Measurements from ENCODE around the gene CYP2J2. TPM values are rescaled to one million over a fixed set of nuclear protein-coding genes. Genes with fewer than 3 reads are reported as not detected.

The CYP2J2 gene
- total RNA-seq, 2 experiments from 2014 or later: not detected

GRCh38 chr1:59903141-59903754 is 23.3 kb downstream of the CYP2J2 start:
- Histone ChIP-seq H4K20me1 (ENCODE audit: insufficient read depth, low read length) (no peaks in the 10 kb centered on the region), H3K4me2 (ENCODE audit: low read length) (no peak overlapping the region), H3K79me2 (ENCODE audit: insufficient read depth, low read depth, low read length) (no peaks in the 10 kb centered on the region), H3K9me3 (ENCODE audit: low read length) (no peaks in the 10 kb centered on the region), H2AFZ (ENCODE audit: low read length) (no peak overlapping the region), H3K9me2 (ENCODE audit: insufficient read depth, low read length) (no peaks in the 10 kb centered on the region), H3K4me1 (ENCODE audit: insufficient read depth, low read length, poor library complexity, severe bottlenecking) (no peaks in the 10 kb centered on the region), H3K36me3 (ENCODE audit: insufficient read depth, low read length) (no peaks in the 10 kb centered on the region), H3K27ac (ENCODE audit: low read depth, low read length, poor library complexity, severe bottlenecking) (no peak overlapping the region), H3K4me3 (ENCODE audit: low read depth, low read length, poor library complexity, severe bottlenecking) (no peak overlapping the region)
- no TSS peak for BruUV-seq (replicated peaks)
- intact Hi-C loops (cut with micrococcal nuclease; ENCODE audit: unreplicated experiment): no loop called here
- POLR2A ChIA-PET: no interaction called here
- no peak for DNase-seq (ENCODE audit: low spot score)
- TF ChIP-seq EZH2phosphoT487 (IDR thresholded peaks at IDR 0.05; ENCODE audit: borderline replicate concordance, low read depth, low read length): no peak
- TF ChIP-seq, protein P1, sequence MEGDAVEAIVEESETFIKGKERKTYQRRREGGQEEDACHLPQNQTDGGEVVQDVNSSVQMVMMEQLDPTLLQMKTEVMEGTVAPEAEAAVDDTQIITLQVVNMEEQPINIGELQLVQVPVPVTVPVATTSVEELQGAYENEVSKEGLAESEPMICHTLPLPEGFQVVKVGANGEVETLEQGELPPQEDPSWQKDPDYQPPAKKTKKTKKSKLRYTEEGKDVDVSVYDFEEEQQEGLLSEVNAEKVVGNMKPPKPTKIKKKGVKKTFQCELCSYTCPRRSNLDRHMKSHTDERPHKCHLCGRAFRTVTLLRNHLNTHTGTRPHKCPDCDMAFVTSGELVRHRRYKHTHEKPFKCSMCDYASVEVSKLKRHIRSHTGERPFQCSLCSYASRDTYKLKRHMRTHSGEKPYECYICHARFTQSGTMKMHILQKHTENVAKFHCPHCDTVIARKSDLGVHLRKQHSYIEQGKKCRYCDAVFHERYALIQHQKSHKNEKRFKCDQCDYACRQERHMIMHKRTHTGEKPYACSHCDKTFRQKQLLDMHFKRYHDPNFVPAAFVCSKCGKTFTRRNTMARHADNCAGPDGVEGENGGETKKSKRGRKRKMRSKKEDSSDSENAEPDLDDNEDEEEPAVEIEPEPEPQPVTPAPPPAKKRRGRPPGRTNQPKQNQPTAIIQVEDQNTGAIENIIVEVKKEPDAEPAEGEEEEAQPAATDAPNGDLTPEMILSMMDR (conservative IDR thresholded peaks at IDR 0.05; ENCODE audit: low read length): peak; percentile 52
- CTCF ChIA-PET (ENCODE audit: unreplicated experiment): no interaction called here

GRCh38 chr1:59901770-59902388 is 24.7 kb downstream of the CYP2J2 start:
- Histone ChIP-seq H3K27ac (ENCODE audit: low read depth, low read length, poor library complexity, severe bottlenecking) (no peak overlapping the region), H3K4me2 (ENCODE audit: low read length) (no peak overlapping the region), H3K9me3 (ENCODE audit: low read length) (no peaks in the 10 kb centered on the region), H2AFZ (ENCODE audit: low read length) (no peak overlapping the region), H3K36me3 (ENCODE audit: insufficient read depth, low read length) (no peaks in the 10 kb centered on the region), H4K20me1 (ENCODE audit: insufficient read depth, low read length) (no peaks in the 10 kb centered on the region), H3K79me2 (ENCODE audit: insufficient read depth, low read depth, low read length) (no peaks in the 10 kb centered on the region), H3K9me2 (ENCODE audit: insufficient read depth, low read length) (no peaks in the 10 kb centered on the region), H3K4me1 (ENCODE audit: insufficient read depth, low read length, poor library complexity, severe bottlenecking) (no peaks in the 10 kb centered on the region), H3K4me3 (ENCODE audit: low read depth, low read length, poor library complexity, severe bottlenecking) (no peak overlapping the region)
- no peak for DNase-seq (ENCODE audit: low spot score)
- intact Hi-C loops (cut with micrococcal nuclease; ENCODE audit: unreplicated experiment): no loop called here
- ChIA-PET CTCF (ENCODE audit: unreplicated experiment) (no interaction called here), POLR2A (no interaction called here)
- BruUV-seq (replicated peaks): no TSS peak
- no peak for TF ChIP-seq EZH2phosphoT487 (IDR thresholded peaks at IDR 0.05; ENCODE audit: borderline replicate concordance, low read depth, low read length)
- TF ChIP-seq, protein P1 (conservative IDR thresholded peaks at IDR 0.05; ENCODE audit: low read length): no peak

- ChIA-PET CTCF (ENCODE audit: unreplicated experiment) (no interaction called here), POLR2A (no interaction called here)
- Histone ChIP-seq H3K27ac (ENCODE audit: low read depth, low read length, poor library complexity, severe bottlenecking) (no peak overlapping the region), H3K4me1 (ENCODE audit: insufficient read depth, low read length, poor library complexity, severe bottlenecking) (no peaks in the 10 kb centered on the region), H3K9me3 (ENCODE audit: low read length) (no peaks in the 10 kb centered on the region), H3K36me3 (ENCODE audit: insufficient read depth, low read length) (no peaks in the 10 kb centered on the region), H3K9me2 (ENCODE audit: insufficient read depth, low read length) (no peaks in the 10 kb centered on the region), H2AFZ (ENCODE audit: low read length) (no peak overlapping the region), H4K20me1 (ENCODE audit: insufficient read depth, low read length) (no peaks in the 10 kb centered on the region), H3K4me2 (ENCODE audit: low read length) (no peak overlapping the region), H3K4me3 (ENCODE audit: low read depth, low read length, poor library complexity, severe bottlenecking) (no peak overlapping the region), H3K79me2 (ENCODE audit: insufficient read depth, low read depth, low read length) (no peaks in the 10 kb centered on the region)
- BruUV-seq (replicated peaks): no TSS peak
- no peak for TF ChIP-seq EZH2phosphoT487 (IDR thresholded peaks at IDR 0.05; ENCODE audit: borderline replicate concordance, low read depth, low read length)
- TF ChIP-seq, protein P1 (conservative IDR thresholded peaks at IDR 0.05; ENCODE audit: low read length): no peak
- DNase-seq (ENCODE audit: low spot score): no peak
- intact Hi-C loops (cut with micrococcal nuclease; ENCODE audit: unreplicated experiment): no loop called here
Observed at GRCh38 chr1:59900640-59901039, 25.9 kb downstream of the CYP2J2 start.

Data from OCI-LY7 (cell line).